ENCODE data around the gene PPP2R2B.
"Not testable (repeated sequence)": the region's sequence is repeated elsewhere in the genome, so short reads cannot be mapped to it uniquely, and the experiment has no call there.

The PPP2R2B gene

DNA sequence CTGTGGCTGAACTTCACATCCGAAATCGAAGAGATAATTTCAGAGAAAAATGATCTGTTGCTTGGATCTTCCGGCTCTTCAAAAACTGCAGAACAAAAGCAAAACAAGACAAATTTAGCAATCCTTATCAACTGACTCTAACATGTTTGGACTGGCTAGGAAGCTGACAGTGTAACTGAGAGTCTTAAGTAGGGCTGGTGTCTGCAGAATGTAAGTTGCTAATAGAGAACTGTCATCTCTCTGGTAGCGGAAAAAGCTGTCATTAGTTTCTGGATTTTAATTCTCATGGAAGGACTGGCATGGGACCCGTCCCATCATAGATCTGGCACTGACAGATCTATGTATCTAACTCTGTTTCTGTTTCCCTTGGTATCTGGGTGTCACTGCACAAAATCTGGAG lies 278.2 kb downstream of the PPP2R2B start:
- DNase-seq (ENCODE audit: low spot score), result no peak

DNA sequence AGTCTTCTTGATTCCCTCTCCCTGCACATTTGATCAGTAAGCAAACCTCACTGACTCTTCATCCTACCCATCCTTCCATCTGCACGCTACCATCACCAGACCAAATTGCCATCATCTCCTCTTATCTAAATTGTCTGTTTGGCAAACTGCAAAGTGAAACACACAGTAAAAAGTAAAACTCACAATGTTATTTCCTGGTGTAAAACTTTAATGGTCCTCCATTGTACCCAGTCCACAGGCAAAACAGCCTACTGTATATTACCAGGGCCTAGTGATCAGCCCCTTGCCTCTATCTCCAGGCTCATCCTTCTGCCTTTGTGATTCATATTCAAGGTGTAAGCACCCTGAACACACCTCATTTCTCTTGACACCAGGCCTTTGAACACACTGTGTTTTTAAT lies 279.3 kb downstream of the PPP2R2B start:
- no peak for DNase-seq (ENCODE audit: low spot score)

DNA sequence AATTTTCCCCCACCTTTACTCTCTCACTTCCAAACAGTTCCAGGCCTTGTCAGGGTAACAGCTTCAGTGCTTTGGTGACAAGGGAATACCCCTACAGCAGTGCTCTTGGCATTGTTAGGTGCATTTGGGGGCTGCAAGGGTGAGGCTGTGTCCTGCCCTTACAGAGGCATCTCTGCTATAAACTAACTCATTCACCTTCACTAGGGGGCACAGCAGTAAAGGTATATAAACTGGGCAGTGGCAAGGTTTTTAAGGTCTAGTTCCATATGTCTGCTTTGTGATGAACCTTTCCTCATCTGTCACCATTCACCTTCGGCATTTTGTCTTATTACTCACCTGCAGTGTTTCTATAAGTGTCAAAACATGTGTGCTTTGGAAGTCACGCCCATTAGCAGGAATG lies 283.5 kb downstream of the PPP2R2B start:
- DNase-seq (ENCODE audit: low spot score), result no peak

GRCh38 chr5:146592352-146592751 lies 286.2 kb downstream of the PPP2R2B start:
- peak; percentile 22 for DNase-seq (ENCODE audit: low spot score)

DNA sequence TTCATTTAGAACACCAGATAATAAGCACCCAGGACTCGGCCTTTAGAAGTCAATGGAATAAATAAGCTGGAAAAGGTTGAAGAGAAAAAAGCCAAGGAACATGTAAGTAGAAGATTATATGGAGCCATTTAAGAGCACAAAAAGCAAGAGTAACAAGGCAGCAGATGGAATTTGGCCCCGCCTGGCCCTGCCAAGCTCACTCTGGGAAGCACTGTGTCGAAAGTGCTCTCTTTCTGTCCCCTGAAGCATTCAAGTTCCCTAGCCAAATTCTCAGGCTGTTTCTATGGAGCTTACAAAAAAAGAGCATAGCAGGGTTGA lies 289.6 kb downstream of the PPP2R2B start:
- DNase-seq (ENCODE audit: low spot score), result no peak

DNA sequence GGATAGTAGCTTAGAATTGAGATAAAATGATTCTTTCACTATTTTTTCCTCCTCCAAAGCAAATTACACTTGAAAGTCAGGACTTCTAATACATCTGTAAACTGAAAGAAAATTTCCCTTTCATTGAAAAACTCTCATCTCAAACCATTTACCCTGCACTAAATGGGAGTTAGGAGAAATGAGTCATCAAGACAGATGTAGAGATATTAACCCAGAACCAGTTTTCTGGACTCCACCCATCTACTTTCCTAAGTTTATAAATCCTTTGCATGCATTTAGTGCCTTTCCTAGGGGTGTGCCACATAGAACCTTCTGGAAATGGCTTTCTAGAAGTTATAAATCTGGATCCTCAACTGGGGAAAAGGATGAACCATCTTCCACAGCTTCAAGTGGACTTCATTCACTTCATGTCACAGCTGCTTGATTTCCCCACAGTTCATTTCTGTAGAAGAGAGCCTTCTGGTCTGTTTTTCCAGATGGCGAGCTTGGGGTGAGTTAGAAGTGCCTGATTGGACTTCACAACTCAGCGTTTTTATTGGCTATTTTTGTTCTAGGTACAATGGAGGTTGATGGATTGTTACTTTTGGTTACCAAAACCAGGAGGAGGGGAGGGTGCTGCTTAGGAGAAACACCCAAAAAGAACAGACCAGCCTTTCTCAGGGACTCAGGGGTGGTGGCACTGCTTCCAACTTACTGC lies 290.1 kb downstream of the PPP2R2B start:
- DNase-seq (ENCODE audit: low spot score), result peak; percentile 12

DNA sequence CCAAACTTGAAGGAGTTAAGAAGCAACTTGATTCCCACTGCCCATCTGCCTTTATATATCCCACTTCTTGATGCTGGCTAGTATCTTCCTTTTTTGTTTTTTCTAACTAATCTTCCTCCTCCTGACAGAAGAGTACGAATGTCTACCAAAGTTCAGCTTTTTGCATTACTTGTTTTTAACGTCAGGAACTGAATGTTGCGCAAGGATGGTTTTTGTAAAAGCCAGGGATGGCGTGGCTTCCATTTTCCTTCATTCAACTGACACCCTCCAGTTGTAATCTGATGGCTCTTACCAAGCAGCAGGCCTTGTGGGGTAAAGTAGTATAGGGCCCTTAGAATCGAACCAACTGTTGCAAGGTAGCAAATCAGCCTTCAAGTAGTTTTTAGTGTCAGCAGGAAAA lies 291.8 kb downstream of the PPP2R2B start:
- DNase-seq (ENCODE audit: low spot score), result no peak

- no peak for DNase-seq (ENCODE audit: low spot score)
Measured at GRCh38 chr5:146584750-146585149, 293.8 kb downstream of the PPP2R2B start.

- no peak for DNase-seq (ENCODE audit: low spot score)
Measured at GRCh38 chr5:146582051-146582596, 296.4 kb downstream of the PPP2R2B start.

- no peak for DNase-seq (ENCODE audit: low spot score)
Measured at GRCh38 chr5:146580237-146580636, 298.3 kb downstream of the PPP2R2B start.

DNA sequence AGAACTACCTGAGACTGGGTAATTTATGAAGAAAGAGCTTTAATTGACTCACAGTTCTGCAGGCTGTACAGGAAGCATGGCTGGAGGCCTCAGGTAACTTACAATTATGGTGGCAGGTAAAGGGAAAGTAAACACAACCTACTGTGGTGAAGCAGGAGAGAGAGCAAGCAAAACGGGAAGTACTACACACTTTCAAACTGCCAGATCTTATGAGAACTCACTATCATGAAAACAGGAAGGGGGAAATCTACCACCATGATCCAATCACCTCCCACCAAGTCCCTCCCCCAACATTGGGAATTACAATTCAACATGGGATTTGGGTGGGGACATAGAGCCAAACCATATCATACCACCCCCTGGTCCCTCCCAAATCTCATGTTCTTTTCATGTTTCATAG lies 303.8 kb downstream of the PPP2R2B start:
- DNase-seq (ENCODE audit: low spot score), result no peak

DNA sequence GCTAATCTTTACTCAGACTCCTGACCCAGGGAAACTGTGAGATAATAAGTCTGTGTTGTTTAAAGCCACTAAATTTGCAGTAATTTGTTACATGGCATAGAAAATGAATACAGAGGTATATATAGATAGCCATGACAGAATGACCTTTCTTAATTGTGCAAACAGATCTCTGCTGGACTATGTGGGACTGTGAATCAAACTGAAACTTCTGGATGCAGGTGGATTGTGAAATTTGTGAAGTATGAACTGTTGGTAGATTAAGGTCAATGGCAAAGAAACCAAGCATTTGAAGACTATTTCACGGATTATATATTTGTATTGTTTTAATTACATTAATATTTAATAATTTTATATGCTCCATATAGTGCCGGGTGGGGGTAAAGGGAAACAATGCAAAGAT lies 310.4 kb downstream of the PPP2R2B start:
- no peak for DNase-seq (ENCODE audit: low spot score)

DNA sequence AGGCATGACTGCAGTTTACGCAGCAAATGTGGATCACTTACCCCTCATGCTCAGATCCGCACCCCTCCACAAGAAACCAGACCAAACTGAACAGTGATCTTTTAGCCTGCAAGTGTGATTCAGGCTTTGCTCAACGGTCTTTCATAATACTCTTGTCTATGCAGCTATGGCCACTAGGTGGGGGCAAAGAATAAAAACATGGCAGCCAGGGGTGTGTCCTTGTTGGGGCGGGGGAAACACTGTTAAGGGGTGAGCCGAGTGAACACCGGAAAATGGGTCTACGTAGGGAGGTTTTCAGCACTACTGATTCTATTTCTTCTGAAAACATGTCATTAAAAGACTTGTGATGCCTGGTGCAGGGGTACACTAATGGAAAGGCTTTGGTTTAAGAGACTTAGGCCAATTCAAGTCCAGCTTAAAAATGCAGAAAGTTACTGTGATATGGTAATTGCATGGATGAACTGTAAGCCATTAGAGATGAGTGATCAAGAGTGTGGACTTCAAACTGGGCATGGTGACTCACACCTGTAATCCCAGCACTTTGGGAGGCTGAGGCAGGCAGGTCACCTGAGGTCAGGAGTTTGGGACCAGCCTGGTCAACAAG lies 312.7 kb downstream of the PPP2R2B start:
- DNase-seq (ENCODE audit: low spot score), result peak; percentile 69

DNA sequence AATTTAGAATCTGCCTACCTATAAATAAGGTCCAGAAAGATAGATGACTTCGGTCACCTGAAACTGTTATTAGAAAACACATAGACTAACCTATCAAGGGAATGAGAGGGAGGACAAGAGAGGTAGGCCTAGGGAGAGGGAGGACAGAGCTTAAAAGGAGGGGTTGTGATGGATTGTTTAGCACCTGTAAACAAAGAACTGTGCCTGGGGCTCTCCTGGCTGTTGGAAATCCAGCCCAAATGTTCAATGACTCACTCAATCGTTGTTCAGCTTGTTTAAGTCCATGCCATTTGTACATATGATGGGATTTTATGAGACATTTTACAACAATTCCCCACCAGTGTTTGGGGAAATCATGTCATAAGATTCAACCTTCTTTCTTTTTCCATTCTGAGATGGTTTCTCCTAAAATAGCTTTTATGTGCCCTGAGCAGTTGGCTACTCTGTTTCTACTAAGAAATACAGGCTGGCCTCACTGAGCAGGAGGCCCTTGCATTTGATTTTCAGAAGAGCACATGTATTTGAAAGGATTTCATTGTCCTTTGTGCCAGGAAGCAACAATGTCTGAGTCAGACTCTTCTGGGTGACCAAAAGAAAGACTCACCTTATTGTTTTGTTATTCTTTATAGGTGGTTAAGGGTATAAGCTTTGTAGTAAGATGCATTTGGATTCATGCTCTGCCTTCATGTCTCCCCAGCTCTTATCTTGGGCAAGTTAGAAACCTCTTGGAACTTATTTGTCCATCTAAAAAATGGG lies 314.4 kb downstream of the PPP2R2B start:
- DNase-seq (ENCODE audit: low spot score), result peak; percentile 76

DNA sequence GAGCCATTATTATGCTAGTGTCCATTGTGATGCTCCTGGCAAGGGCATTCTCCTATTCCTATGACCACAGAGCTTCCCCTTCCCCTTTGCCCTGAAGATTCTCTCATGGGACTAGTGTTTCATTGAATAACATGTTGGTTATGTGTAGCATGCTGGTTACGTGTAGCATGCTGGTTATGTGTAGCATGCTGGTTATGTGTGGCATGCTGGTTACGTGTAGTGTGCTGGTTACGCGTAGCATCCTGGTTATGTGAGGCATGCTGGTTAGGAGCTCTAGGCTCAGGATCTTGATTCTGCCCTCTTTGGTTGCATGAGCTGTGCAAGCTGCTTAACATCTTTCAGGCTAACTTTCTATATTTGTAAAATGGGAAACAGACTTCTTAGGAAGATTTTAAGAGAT lies 316.1 kb downstream of the PPP2R2B start:
- no peak for DNase-seq (ENCODE audit: low spot score)

- DNase-seq (ENCODE audit: low spot score), result no peak
Measured at GRCh38 chr5:146561711-146562110, 316.8 kb downstream of the PPP2R2B start.

DNA sequence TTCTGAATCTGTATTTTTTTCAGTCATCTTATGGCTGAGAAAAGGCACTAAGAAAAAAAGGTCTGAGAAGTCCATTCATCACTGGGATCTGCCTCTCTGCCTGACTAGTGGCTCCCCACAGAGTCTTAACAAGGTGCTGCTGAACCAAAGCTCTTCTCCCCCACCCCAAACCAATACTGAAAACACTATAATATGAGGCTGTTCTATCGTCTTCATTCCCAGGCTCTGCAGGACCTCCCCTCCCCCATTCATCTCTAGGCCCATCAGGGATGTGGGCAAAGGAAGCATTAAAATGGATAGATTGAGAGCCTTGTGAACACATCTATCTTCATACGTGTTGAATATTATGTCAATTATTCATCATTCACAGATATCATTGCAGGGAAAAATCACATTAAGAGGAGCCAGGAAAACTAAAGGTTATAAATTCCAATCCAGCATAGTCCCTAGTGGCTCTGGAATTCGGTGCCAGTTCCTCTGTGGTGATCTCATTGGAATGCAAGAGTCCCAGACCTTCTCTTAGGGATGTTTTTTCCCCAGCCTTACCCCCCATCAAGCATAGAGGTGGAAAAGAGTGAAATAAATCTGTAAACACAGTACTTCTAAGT lies 318.2 kb downstream of the PPP2R2B start:
- peak; percentile 84 for DNase-seq (ENCODE audit: low spot score)

DNA sequence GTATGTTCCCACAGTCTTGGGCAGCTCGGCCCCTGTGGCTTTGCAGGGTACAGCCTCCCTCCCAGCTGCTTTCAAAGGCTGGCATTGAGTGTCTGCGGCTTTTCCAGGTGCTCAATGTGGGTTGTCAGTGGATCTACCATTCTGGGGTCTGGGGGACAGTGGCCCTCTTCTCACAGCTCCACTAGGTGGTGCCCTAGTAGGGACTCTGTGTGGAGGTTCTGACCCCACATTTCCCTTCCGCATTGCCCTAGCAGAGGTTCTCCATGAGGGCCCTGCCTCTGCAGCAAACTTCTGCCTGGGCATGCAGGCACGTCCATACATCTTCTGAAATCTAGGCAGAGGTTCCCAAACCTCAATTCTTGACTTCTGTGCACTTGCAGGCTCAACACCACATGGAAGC lies 321.7 kb downstream of the PPP2R2B start:
- DNase-seq (ENCODE audit: low spot score), result not testable (repeated sequence)

GRCh38 chr5:146553446-146553845 lies 325.1 kb downstream of the PPP2R2B start:
- DNase-seq (ENCODE audit: low spot score), result no peak

- no peak for DNase-seq (ENCODE audit: low spot score)
Measured at GRCh38 chr5:146549615-146550014, 328.9 kb downstream of the PPP2R2B start.

GRCh38 chr5:146548781-146549449 lies 329.6 kb downstream of the PPP2R2B start:
- DNase-seq (ENCODE audit: low spot score), result no peak

- no peak for DNase-seq (ENCODE audit: low spot score)
Measured at GRCh38 chr5:146544232-146544631, 334.3 kb downstream of the PPP2R2B start.

All from kidney tubule cell (primary cell).